ENCODE measurements around the gene MSLN. TPM values are rescaled to one million over a fixed set of nuclear protein-coding genes. Genes with fewer than 3 reads are reported as not detected.

The MSLN gene
- total RNA-seq, 1 donor from 2014 or later = 0.91 TPM

- intact Hi-C loops (cut with micrococcal nuclease) = no loop called here
Measured at GRCh38 chr16:777826-778225, 17.3 kb downstream of the MSLN start.

GRCh38 chr16:778447-778846 lies 17.9 kb downstream of the MSLN start:
- no peak for TF ChIP-seq CTCF (IDR thresholded peaks at IDR 0.05; ENCODE audit: borderline replicate concordance)
- DNase-seq = no peak
- Histone ChIP-seq H3K4me1 (peaks cover under 1% of the 10 kb centered on the region), H3K27ac (replicated peaks) (no peak overlapping the region), H3K27me3 (ENCODE audit: low read depth) (peaks cover 94% of the 10 kb centered on the region), H3K9me3 (replicated peaks) (no peaks in the 10 kb centered on the region), H3K36me3 (no peaks in the 10 kb centered on the region), H3K4me3 (no peak overlapping the region)
- intact Hi-C loops (cut with micrococcal nuclease) = no loop called here

More at GRCh38 chr16:777826-778225, 17.3 kb downstream of the MSLN start:
- no peaks in the 10 kb centered on the region for H3K4me1 ChIP-seq
- H3K27ac ChIP-seq (replicated peaks) = no peak overlapping the region
- no peak overlapping the region for H3K4me3 ChIP-seq
- no peak for DNase-seq
- TF ChIP-seq CTCF (IDR thresholded peaks at IDR 0.05; ENCODE audit: borderline replicate concordance) = no peak
- H3K36me3 ChIP-seq = no peaks in the 10 kb centered on the region
- H3K27me3 ChIP-seq (ENCODE audit: low read depth) = peaks cover 88% of the 10 kb centered on the region
- H3K9me3 ChIP-seq (replicated peaks) = no peaks in the 10 kb centered on the region

GRCh38 chr16:778909-779527 lies 18.5 kb downstream of the MSLN start:
- no peak overlapping the region for H3K4me3 ChIP-seq
- H3K27ac ChIP-seq (replicated peaks) = no peak overlapping the region
- H3K36me3 ChIP-seq = no peaks in the 10 kb centered on the region
- intact Hi-C loops (cut with micrococcal nuclease) = no loop called here
- H3K4me1 ChIP-seq = peaks cover 2% of the 10 kb centered on the region
- DNase-seq = no peak
- no peaks in the 10 kb centered on the region for H3K9me3 ChIP-seq (replicated peaks)
- peaks cover 95% of the 10 kb centered on the region for H3K27me3 ChIP-seq (ENCODE audit: low read depth)
- TF ChIP-seq CTCF (IDR thresholded peaks at IDR 0.05; ENCODE audit: borderline replicate concordance) = no peak

GRCh38 chr16:779561-779960 lies 19.0 kb downstream of the MSLN start:
- intact Hi-C loops (cut with micrococcal nuclease) = no loop called here
- no peak for TF ChIP-seq CTCF (IDR thresholded peaks at IDR 0.05; ENCODE audit: borderline replicate concordance)

GRCh38 chr16:780296-780695 lies 19.8 kb downstream of the MSLN start:
- no peaks in the 10 kb centered on the region for H3K36me3 ChIP-seq
- TF ChIP-seq CTCF (IDR thresholded peaks at IDR 0.05; ENCODE audit: borderline replicate concordance) = no peak
- H3K9me3 ChIP-seq (replicated peaks) = no peaks in the 10 kb centered on the region
- DNase-seq = no peak
- no peak overlapping the region for H3K27ac ChIP-seq (replicated peaks)
- peaks cover 2% of the 10 kb centered on the region for H3K4me1 ChIP-seq
- peaks cover 82% of the 10 kb centered on the region for H3K27me3 ChIP-seq (ENCODE audit: low read depth)
- intact Hi-C loops (cut with micrococcal nuclease) = no loop called here
- no peak overlapping the region for H3K4me3 ChIP-seq

More at GRCh38 chr16:779561-779960, 19.0 kb downstream of the MSLN start:
- DNase-seq = no peak
- Histone ChIP-seq H3K27ac (replicated peaks) (no peak overlapping the region), H3K36me3 (no peaks in the 10 kb centered on the region), H3K27me3 (ENCODE audit: low read depth) (peaks cover 90% of the 10 kb centered on the region), H3K9me3 (replicated peaks) (no peaks in the 10 kb centered on the region), H3K4me3 (no peak overlapping the region), H3K4me1 (peaks cover 2% of the 10 kb centered on the region)
